ENCODE results near the gene C6orf136. TPM values are rescaled to one million over a fixed set of nuclear protein-coding genes. Genes with fewer than 3 reads are reported as not detected.

The C6orf136 gene
- total and polyA plus RNA-seq, 9 of the 15 experiments (the other 6 are each of a cell fraction or from before 2014, with no cell fraction given), result 14.1 to 63.1 (median 18.4) TPM

GRCh38 chr6:30615958-30616810, 30.7 kb upstream of the C6orf136 start (continued):
- no peak for TF ChIP-seq ZNF551 (CRISPR knock-in tag; IDR thresholded peaks at IDR 0.05)
- no peak for TF ChIP-seq ARID4B (CRISPR knock-in tag; IDR thresholded peaks at IDR 0.05)
- TF ChIP-seq POLR2A (conservative IDR thresholded peaks at IDR 0.05), result peak; percentile 92
- TF ChIP-seq ZNF699 (CRISPR knock-in tag; IDR thresholded peaks at IDR 0.05; ENCODE audit: insufficient replicate concordance), result no peak
- no peak for TF ChIP-seq CCAR2 (IDR thresholded peaks at IDR 0.05; ENCODE audit: low read depth, low read length)
- no peak for TF ChIP-seq TCF7L2 (IDR thresholded peaks at IDR 0.05; ENCODE audit: low read depth, low read length)
- TF ChIP-seq ERF (CRISPR knock-in tag; IDR thresholded peaks at IDR 0.05), result peak; percentile 92; the same call in 1 of the 2 replicates
- TF ChIP-seq PCBP2 (IDR thresholded peaks at IDR 0.05; ENCODE audit: low read depth, low read length, poor library complexity, severe bottlenecking), result peak; percentile 55
- no peak for TF ChIP-seq UBTF (IDR thresholded peaks at IDR 0.05; ENCODE audit: borderline replicate concordance in 1 of 2, low read depth in 2 of 2, low read length in 2 of 2)
- no peak for TF ChIP-seq ZFP91 (CRISPR knock-in tag; IDR thresholded peaks at IDR 0.05)
- TF ChIP-seq ZNF140 (CRISPR knock-in tag; IDR thresholded peaks at IDR 0.05), result no peak
- no peak; the same call in 1 of the 2 replicates for TF ChIP-seq GABPB2 (CRISPR knock-in tag; conservative IDR thresholded peaks at IDR 0.05)
- no peak for TF ChIP-seq HMGXB4 (CRISPR knock-in tag; IDR thresholded peaks at IDR 0.05)
- TF ChIP-seq ILF3 (IDR thresholded peaks at IDR 0.05; ENCODE audit: borderline replicate concordance), result no peak; the same call in 1 of the 2 replicates

Measured in K562 (cell line).